CD4-positive, alpha-beta T cell treated with Interleukin-21 for 1 hour (primary cell): ENCODE results near the gene ORC1.

ENCODE experiments used
- DNase-seq: peaks from one replicate; pipeline ENCODE4 v3.0.0-alpha.2; 2020

Gene ORC1

GRCh38 chr1:52337439-52337838, 66.8 kb downstream of the ORC1 start:
- DNase-seq = no peak

- DNase-seq = no peak
Measured at GRCh38 chr1:52334906-52335528, 69.2 kb downstream of the ORC1 start.

GRCh38 chr1:52332411-52332810, 71.8 kb downstream of the ORC1 start:
- no peak for DNase-seq

GRCh38 chr1:52328615-52329014, 75.6 kb downstream of the ORC1 start:
- no peak for DNase-seq

GRCh38 chr1:52325786-52326185, 78.4 kb downstream of the ORC1 start:
- no peak for DNase-seq

GRCh38 chr1:52323731-52324130, 80.5 kb downstream of the ORC1 start:
- no peak for DNase-seq
